T-helper 1 cell treated with Interleukin-12 subunit alpha and Interleukin-12 subunit beta and Interleukin-4 antibody, amounts not matched to agents 30 μg/mL and 1 μg/mL, for 36 hours (primary cell): ENCODE data around the gene OFD1.
"Not testable (repeated sequence)": the region's sequence is repeated elsewhere in the genome, so short reads cannot be mapped to it uniquely, and the experiment has no call there.

Source experiments
- H3K27ac Mint-ChIP-seq: one replicate; pipeline ENCODE4 v1.8.0; 2021; ENCODE audit warnings: mild to moderate bottlenecking, mixed read lengths
- H3K27me3 Mint-ChIP-seq: one replicate; pipeline ENCODE4 v1.8.0; 2021; ENCODE audit warnings: low read depth, mixed read lengths
- H3K36me3 Mint-ChIP-seq: one replicate; pipeline ENCODE4 v1.8.0; 2021; ENCODE audit warnings: low read depth, mixed read lengths
- H3K4me1 Mint-ChIP-seq: one replicate; pipeline ENCODE4 v1.8.0; 2021; ENCODE audit warnings: low read depth, mixed read lengths
- H3K4me3 Mint-ChIP-seq: one replicate; pipeline ENCODE4 v1.8.0; 2021; ENCODE audit warnings: mild to moderate bottlenecking, moderate library complexity, mixed read lengths
- H3K9me3 Mint-ChIP-seq: one replicate; pipeline ENCODE4 v1.8.0; 2021; ENCODE audit warnings: mixed read lengths

The OFD1 gene

GRCh38 chrX:13721819-13722519, 12.6 kb upstream of the OFD1 start:
- H3K27ac Mint-ChIP-seq: peak overlapping the region; percentile 52
- no peak overlapping the region for H3K4me3 Mint-ChIP-seq
- H3K36me3 Mint-ChIP-seq: peaks cover 48% of the 10 kb centered on the region
- peaks cover 40% of the 10 kb centered on the region for H3K4me1 Mint-ChIP-seq
- H3K27me3 Mint-ChIP-seq: no peaks in the 10 kb centered on the region
- peaks cover 7% of the 10 kb centered on the region for H3K9me3 Mint-ChIP-seq

- peaks cover 37% of the 10 kb centered on the region for H3K4me1 Mint-ChIP-seq
- peak overlapping the region; percentile 87 for H3K27ac Mint-ChIP-seq
- not testable (repeated sequence) for H3K27me3 Mint-ChIP-seq, H3K4me3 Mint-ChIP-seq
- peaks cover 12% of the 10 kb centered on the region for H3K9me3 Mint-ChIP-seq
- H3K36me3 Mint-ChIP-seq: peaks cover 56% of the 10 kb centered on the region
Measured at GRCh38 chrX:13724878-13725277, 9.7 kb upstream of the OFD1 start.

- peak overlapping the region; percentile 87 for H3K27ac Mint-ChIP-seq
- H3K27me3 Mint-ChIP-seq: not testable (repeated sequence)
- H3K36me3 Mint-ChIP-seq: peaks cover 61% of the 10 kb centered on the region
- H3K9me3 Mint-ChIP-seq: peaks cover 12% of the 10 kb centered on the region
- peak overlapping the region; percentile 12 for H3K4me3 Mint-ChIP-seq
- H3K4me1 Mint-ChIP-seq: peaks cover 40% of the 10 kb centered on the region
Measured at GRCh38 chrX:13726583-13726982, 8.0 kb upstream of the OFD1 start.

- Mint-ChIP-seq H3K4me1 (peaks cover 41% of the 10 kb centered on the region), H3K36me3 (peaks cover 62% of the 10 kb centered on the region)
- not testable (repeated sequence) for H3K27ac Mint-ChIP-seq
Measured at GRCh38 chrX:13730523-13730922, 4.0 kb upstream of the OFD1 start.

GRCh38 chrX:13732246-13733067, 2.1 kb upstream of the OFD1 start:
- Mint-ChIP-seq H3K4me3 (peak overlapping the region; percentile 18), H3K4me1 (peaks cover 35% of the 10 kb centered on the region), H3K36me3 (peaks cover 51% of the 10 kb centered on the region), H3K27ac (peak overlapping the region; percentile 8), H3K9me3 (peaks cover 2% of the 10 kb centered on the region), H3K27me3 (no peaks in the 10 kb centered on the region)

More at GRCh38 chrX:13730523-13730922, 4.0 kb upstream of the OFD1 start:
- peaks cover 11% of the 10 kb centered on the region for H3K9me3 Mint-ChIP-seq
- not testable (repeated sequence) for H3K27me3 Mint-ChIP-seq, H3K4me3 Mint-ChIP-seq

GRCh38 chrX:13733506-13733905, 1.0 kb upstream of the OFD1 start:
- no peaks in the 10 kb centered on the region for H3K27me3 Mint-ChIP-seq
- H3K27ac Mint-ChIP-seq: peak overlapping the region; percentile 89
- peak overlapping the region; percentile 96 for H3K4me3 Mint-ChIP-seq
- peaks cover 42% of the 10 kb centered on the region for H3K36me3 Mint-ChIP-seq
- H3K9me3 Mint-ChIP-seq: no peaks in the 10 kb centered on the region
- peaks cover 29% of the 10 kb centered on the region for H3K4me1 Mint-ChIP-seq

GRCh38 chrX:13741695-13742094, 7.1 kb downstream of the OFD1 start:
- H3K27me3 Mint-ChIP-seq: no peaks in the 10 kb centered on the region
- H3K27ac Mint-ChIP-seq: peak overlapping the region; percentile 27
- H3K4me3 Mint-ChIP-seq: peak overlapping the region; percentile 14
- peaks cover 20% of the 10 kb centered on the region for H3K4me1 Mint-ChIP-seq
- peaks cover 14% of the 10 kb centered on the region for H3K36me3 Mint-ChIP-seq
- H3K9me3 Mint-ChIP-seq: no peaks in the 10 kb centered on the region

GRCh38 chrX:13742397-13743176, 8.0 kb downstream of the OFD1 start:
- H3K4me3 Mint-ChIP-seq: peak overlapping the region; percentile 50
- H3K36me3 Mint-ChIP-seq: peaks cover 17% of the 10 kb centered on the region
- peaks cover 21% of the 10 kb centered on the region for H3K4me1 Mint-ChIP-seq
- H3K27ac Mint-ChIP-seq: peak overlapping the region; percentile 87
- H3K27me3 Mint-ChIP-seq: no peaks in the 10 kb centered on the region
- no peaks in the 10 kb centered on the region for H3K9me3 Mint-ChIP-seq

- Mint-ChIP-seq H3K4me1 (peaks cover 23% of the 10 kb centered on the region), H3K36me3 (peaks cover 23% of the 10 kb centered on the region), H3K9me3 (no peaks in the 10 kb centered on the region), H3K4me3 (no peak overlapping the region), H3K27ac (no peak overlapping the region), H3K27me3 (no peaks in the 10 kb centered on the region)
Measured at GRCh38 chrX:13747836-13748235, 13.3 kb downstream of the OFD1 start.

- no peak overlapping the region for H3K27ac Mint-ChIP-seq
- no peaks in the 10 kb centered on the region for H3K9me3 Mint-ChIP-seq
- H3K27me3 Mint-ChIP-seq: no peaks in the 10 kb centered on the region
- no peak overlapping the region for H3K4me3 Mint-ChIP-seq
- peaks cover 27% of the 10 kb centered on the region for H3K36me3 Mint-ChIP-seq
- H3K4me1 Mint-ChIP-seq: peaks cover 22% of the 10 kb centered on the region
Measured at GRCh38 chrX:13748486-13748885, 13.9 kb downstream of the OFD1 start.

- no peaks in the 10 kb centered on the region for H3K27me3 Mint-ChIP-seq
- no peaks in the 10 kb centered on the region for H3K9me3 Mint-ChIP-seq
- H3K36me3 Mint-ChIP-seq: peaks cover 32% of the 10 kb centered on the region
- H3K4me1 Mint-ChIP-seq: peaks cover 27% of the 10 kb centered on the region
- H3K27ac Mint-ChIP-seq: no peak overlapping the region
- H3K4me3 Mint-ChIP-seq: no peak overlapping the region
Measured at GRCh38 chrX:13750204-13750603, 15.7 kb downstream of the OFD1 start.

GRCh38 chrX:13750812-13751211, 16.3 kb downstream of the OFD1 start:
- H3K27me3 Mint-ChIP-seq: no peaks in the 10 kb centered on the region

GRCh38 chrX:13752141-13752540, 17.6 kb downstream of the OFD1 start:
- Mint-ChIP-seq H3K36me3 (peaks cover 23% of the 10 kb centered on the region), H3K4me1 (peaks cover 27% of the 10 kb centered on the region), H3K27me3 (no peaks in the 10 kb centered on the region), H3K4me3 (no peak overlapping the region), H3K27ac (no peak overlapping the region), H3K9me3 (no peaks in the 10 kb centered on the region)

More at GRCh38 chrX:13750812-13751211, 16.3 kb downstream of the OFD1 start:
- Mint-ChIP-seq H3K36me3 (peaks cover 30% of the 10 kb centered on the region), H3K9me3 (no peaks in the 10 kb centered on the region), H3K4me1 (peaks cover 29% of the 10 kb centered on the region), H3K27ac (no peak overlapping the region), H3K4me3 (no peak overlapping the region)

GRCh38 chrX:13752646-13753045, 18.1 kb downstream of the OFD1 start:
- peak overlapping the region; percentile 7 for H3K4me3 Mint-ChIP-seq
- no peaks in the 10 kb centered on the region for H3K9me3 Mint-ChIP-seq
- H3K27me3 Mint-ChIP-seq: no peaks in the 10 kb centered on the region
- H3K27ac Mint-ChIP-seq: no peak overlapping the region
- peaks cover 19% of the 10 kb centered on the region for H3K36me3 Mint-ChIP-seq
- H3K4me1 Mint-ChIP-seq: peaks cover 23% of the 10 kb centered on the region
